HuH-7.5 (cell line): Measurements from ENCODE around the gene CALB2.

Source experiments
- DNase-seq: peaks from one replicate; pipeline ENCODE4 v3.0.0; 2011; ENCODE audit warnings: low spot score

Gene CALB2

DNA sequence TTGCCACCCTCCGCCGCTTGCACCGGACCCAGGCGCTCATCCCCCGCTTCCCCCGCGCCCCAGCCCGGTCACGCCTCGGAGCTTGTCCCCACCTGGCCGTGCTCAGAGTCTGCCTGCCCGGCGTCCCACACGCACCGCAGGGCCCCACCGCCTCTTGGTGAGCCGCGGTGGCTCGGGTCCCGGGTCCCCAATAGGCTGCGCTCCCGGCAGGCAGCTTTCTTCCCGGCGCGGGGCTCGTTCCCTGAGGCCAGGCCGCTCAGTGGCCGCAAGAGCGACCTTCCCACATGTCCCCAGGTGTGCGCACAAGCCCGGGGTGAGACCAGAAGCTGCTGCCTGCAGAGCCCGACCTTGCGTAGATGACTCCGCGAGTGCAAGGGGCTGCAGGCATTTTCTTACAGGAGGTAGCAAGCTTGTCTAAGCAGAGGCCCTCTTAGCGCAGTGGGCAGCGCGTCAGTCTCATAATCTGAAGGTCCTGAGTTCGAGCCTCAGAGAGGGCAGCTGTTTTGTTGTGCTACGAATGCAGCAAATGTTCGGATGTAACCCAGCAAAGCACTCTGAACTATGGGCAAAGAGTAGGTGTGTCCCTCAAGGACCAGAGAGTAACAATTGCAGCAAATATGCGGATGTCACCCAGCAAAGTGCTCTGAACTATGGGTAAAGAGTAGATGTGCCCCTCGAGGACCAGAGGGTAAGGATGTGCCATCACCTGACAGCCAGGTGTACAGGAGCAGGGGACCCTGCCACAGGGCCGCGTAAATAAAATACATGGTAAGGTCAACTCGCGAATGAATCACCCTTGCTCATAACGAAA lies 67.8 kb downstream of the CALB2 start:
- DNase-seq, result peak; percentile 85

DNA sequence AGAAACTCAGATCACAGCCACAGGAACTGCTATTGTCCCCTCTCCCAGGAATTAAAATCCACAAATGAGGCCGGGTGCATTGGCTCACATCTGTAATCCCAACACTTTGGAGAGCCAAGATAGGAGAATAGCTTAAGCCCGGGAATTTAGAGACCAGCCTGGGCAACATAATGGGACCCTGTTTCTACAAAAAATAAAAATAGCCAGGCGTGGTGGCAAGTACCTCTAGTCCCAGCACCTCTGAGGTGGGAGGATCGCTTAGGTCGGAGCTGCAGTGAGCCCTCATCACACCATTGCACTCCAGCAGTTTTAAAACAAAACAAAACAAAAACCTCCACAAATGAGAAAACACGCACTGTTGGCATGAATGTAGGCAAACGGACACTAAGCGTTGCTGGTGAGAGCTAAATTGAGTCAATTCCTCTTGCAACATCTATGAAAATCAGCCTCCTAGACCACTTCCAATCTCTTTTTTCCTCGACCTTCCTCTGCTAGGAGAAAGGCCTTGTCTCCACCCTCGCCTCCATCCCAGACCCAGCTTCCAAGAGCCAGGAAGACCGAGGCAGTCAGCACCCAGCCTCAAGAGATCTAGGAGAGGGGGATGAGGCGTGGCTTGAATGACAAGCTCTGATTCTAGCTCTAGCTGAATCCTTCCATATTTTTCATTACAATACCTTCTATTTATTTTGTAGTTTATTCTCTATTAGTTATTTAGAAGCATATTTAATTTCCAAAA lies 68.5 kb downstream of the CALB2 start:
- no peak for DNase-seq

DNA sequence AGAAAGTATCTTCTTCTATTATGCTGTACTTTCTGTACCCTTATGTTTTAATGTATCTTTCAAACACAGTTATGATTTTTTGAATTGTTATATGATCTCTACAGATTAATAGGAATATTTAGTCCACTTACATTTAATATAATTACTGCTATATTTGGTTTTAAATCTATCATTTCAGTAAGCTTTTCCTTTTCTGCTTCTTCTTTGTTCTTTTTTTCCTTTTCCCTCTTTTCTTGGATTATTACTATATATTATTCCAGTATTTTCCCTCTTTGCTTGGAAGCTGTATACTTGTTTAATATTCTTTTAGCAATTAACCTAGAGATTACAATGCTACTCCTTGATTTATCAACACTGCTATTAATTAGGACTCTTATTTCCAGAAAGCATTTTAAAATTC lies 69.9 kb downstream of the CALB2 start:
- no peak for DNase-seq

DNA sequence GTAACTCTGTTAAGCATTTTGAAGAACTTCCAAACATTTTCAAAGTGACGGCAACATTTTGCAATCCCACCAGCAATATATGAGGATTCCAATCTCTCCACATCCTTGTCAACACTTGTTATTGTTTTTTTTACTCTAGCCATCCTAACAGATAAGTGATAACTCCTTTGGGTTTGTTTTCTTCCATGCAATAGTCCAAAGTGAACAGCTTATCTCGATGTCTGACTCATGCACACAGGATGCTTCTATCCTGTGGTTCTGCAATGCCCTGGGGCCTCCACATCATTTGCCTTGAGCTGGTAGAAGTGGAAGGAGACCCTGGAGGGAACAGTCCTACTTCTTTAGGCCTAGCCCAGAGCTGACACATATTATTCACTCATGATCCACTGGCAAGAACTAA lies 70.4 kb downstream of the CALB2 start:
- no peak for DNase-seq

DNA sequence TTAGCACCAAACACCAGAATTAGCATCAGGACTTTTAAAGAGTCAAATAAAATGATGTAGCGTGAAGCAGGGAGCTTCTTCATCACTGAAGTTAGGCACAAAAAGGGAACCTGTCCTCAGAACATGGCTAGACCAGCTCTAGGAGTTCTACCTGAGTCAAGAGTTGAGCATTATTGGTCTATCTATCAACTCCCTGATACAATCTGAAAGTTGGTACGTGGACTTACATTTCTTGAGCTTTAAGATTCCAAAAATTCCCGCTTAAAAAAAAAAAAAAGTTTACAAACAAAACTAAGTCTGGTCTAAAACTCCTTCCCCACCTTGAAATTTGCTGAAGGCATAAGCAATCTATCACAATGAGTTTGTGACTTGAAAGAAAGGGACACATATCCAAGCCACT lies 71.1 kb downstream of the CALB2 start:
- DNase-seq, result no peak

DNA sequence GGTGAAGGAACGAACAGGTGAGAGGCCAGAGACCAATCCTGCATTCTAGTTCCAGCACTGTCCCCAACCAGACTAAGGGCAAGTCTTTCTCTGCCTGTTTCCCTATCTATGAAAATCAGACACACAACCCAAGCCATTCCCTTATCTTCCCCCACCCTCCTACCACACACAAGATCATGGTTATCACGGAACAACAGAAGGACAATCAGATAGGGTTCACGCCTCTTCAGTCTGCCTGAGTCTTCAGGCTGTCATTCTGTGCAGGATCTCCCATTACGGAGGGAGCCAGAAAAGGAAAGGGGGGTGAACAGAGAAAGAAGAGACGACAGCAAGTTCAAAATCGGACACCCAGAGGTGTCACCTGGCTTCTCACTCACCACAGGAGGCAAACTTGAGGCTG lies 72.2 kb downstream of the CALB2 start:
- DNase-seq, result no peak

DNA sequence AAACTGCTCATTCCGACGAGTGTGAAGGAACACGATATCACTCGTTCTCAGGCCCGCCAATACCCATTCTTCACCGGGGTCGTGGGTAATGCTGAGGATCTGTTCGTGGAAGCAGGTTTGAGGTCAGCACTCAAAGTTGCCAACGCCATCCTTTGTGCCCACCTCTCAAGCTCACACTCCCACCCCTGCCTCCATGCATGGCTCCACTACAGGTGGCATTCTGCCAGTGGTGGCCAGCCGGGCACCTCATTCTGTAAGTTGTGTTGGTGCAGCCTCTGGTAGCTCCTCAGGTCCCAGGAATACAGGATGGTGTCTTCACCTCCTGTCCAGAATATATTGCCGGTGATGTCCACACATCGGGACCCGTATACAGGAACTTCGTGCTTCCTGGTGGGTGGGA lies 72.7 kb downstream of the CALB2 start:
- DNase-seq, result no peak

DNA sequence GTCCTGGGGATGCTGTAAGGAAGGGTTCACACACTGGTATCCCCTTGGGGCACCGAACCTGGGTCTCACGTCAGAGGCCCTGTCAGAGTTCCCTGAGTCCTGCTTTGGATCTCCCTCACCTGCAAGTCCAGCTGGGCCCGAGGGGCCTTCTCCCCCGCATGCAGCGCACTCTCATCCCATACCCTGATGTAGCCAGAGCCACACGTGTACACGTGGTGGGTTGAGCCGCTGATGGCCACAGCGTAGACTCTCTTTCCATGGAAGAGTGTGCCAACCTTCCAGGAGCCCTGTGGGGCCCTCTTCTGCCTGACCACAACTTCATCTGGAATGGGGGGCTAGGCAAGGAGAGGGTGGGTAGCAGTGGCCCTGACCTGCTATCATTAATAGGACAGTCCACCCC lies 73.5 kb downstream of the CALB2 start:
- no peak for DNase-seq

DNA sequence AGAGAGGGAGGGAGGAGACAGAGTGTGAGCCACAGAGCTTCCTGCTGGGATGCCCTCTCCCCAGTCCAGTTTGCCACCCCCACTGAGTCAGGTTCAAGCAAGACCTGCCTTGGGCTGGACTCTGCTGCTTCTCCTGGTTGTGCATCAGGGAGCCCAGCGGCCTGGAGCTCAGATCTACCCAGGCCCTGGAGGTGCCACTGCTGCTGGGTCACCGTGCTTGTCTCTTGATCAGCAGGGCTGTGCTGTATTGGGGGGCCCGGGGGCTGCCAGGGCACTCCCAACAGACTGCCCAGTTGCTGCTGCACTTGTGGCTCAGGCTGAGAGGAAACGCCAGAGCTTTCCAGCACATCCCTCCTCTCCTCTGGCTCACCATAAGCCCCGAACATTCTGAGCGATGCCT lies 74.4 kb downstream of the CALB2 start:
- DNase-seq, result no peak

DNA sequence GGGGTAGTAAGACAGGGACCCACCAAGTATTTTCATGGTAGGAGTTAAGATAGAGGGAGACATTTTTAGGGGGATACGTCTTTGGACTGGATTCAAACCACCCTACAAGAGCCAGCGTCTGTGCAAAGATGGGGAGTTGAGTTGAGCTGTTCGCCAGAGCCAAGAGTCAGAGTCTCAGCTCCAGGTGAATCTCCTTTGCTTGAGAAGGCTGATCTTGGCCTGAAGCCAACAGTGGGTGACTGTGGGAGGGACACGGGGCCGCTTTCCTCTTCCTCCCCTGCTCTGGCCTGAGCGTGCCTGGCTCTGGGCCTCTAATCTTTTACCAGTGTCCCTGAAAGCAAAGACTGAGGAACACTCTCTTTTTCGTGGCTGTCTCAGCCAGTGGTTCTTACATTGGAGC lies 78.0 kb downstream of the CALB2 start:
- DNase-seq, result no peak

DNA sequence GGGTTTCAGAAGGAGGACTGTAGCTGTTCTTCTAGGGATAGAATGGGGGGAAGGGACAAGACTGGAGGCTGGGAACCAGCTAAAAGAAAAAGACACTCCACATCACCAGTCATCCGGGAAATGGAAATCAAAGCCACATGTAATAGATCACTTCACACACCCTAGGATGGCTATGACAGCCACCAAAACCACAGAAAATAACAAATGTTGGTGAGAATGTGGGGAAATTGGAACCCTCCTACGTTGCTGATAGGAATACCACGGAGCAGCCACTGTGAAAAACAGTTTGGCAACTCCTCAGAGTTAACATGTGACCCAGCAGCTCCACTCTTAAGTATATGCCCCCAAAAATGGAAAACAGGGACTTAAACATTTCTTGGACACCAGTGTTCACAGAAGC lies 81.0 kb downstream of the CALB2 start:
- DNase-seq, result no peak
